ENCODE measurements around the gene EIF4E1B.

DNA sequence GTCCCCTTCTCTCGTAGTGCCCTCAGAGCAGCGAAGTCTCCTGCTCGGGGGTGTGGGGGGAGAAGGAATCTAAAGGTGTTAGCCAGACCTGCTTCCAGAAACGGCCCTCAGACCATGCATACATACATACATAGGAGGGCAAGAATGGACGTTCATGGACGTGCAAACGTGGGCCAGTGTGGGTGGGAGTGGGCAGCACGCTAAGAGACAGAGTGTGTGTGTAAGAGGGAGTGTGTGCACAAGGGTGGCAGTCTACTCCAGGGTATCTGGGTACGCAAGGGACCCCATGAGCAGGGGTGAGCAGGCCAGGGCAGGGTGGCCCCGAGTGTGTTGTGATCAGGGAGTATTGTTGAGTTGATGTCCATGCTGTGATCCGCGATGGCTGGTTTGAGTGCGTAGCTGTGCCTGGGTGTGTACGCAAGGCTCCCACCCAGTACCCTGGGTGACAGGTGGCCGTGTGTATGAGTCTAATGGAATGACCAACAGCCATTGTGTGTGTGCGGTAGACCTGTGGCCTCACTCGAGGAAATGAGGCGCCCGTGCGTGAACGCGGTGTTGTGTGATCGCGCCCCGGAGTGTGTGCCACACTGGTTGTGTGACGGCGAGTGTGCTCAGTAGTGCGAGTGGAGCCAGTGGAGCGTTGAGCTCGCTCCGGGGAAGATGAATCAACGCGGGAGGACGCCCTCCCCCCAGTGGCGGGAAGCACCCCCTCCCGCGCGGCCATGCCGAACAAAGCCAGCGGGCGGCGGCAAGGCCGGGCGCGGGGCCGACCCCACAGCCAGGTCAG, 21.3 kb upstream of the EIF4E1B start:
- TF ChIP-seq, protein P1, sequence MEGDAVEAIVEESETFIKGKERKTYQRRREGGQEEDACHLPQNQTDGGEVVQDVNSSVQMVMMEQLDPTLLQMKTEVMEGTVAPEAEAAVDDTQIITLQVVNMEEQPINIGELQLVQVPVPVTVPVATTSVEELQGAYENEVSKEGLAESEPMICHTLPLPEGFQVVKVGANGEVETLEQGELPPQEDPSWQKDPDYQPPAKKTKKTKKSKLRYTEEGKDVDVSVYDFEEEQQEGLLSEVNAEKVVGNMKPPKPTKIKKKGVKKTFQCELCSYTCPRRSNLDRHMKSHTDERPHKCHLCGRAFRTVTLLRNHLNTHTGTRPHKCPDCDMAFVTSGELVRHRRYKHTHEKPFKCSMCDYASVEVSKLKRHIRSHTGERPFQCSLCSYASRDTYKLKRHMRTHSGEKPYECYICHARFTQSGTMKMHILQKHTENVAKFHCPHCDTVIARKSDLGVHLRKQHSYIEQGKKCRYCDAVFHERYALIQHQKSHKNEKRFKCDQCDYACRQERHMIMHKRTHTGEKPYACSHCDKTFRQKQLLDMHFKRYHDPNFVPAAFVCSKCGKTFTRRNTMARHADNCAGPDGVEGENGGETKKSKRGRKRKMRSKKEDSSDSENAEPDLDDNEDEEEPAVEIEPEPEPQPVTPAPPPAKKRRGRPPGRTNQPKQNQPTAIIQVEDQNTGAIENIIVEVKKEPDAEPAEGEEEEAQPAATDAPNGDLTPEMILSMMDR (IDR thresholded peaks at IDR 0.05) = no peak
- no peak for TF ChIP-seq POLR2AphosphoS5 (IDR thresholded peaks at IDR 0.05)
